ENCODE measurements around the gene LNPEP.
A peak's percentile ranks its signal among the peaks of the same experiment; 100 is the strongest.

Gene LNPEP

GRCh38 chr5:97004423-97005060 lies 68.7 kb downstream of the LNPEP start:
- no peak for DNase-seq (ENCODE audit: extremely low read depth, insufficient read length)
- Histone ChIP-seq H3K4me3 (replicated peaks; ENCODE audit: low read depth, low read length) (no peak overlapping the region), H3K36me3 (ENCODE audit: control insufficient read depth, insufficient read depth, low read length) (peaks cover 6% of the 10 kb centered on the region), H3K27me3 (replicated peaks; ENCODE audit: control insufficient read depth, insufficient read depth, low read length) (no peaks in the 10 kb centered on the region)
- TF ChIP-seq CTCF (IDR thresholded peaks at IDR 0.05; ENCODE audit: insufficient read depth, low read length, poor library complexity, severe bottlenecking), result no peak

- no peak for DNase-seq (ENCODE audit: extremely low read depth, insufficient read length)
- Histone ChIP-seq H3K27me3 (replicated peaks; ENCODE audit: control insufficient read depth, insufficient read depth, low read length) (no peaks in the 10 kb centered on the region), H3K4me3 (replicated peaks; ENCODE audit: low read depth, low read length) (no peak overlapping the region), H3K36me3 (ENCODE audit: control insufficient read depth, insufficient read depth, low read length) (peaks cover 3% of the 10 kb centered on the region)
- TF ChIP-seq CTCF (IDR thresholded peaks at IDR 0.05; ENCODE audit: insufficient read depth, low read length, poor library complexity, severe bottlenecking), result no peak
Observed at GRCh38 chr5:97006454-97007060, 70.7 kb downstream of the LNPEP start.

GRCh38 chr5:97009212-97009898 lies 73.5 kb downstream of the LNPEP start:
- TF ChIP-seq CTCF (IDR thresholded peaks at IDR 0.05; ENCODE audit: insufficient read depth, low read length, poor library complexity, severe bottlenecking), result no peak
- Histone ChIP-seq H3K4me3 (replicated peaks; ENCODE audit: low read depth, low read length) (no peak overlapping the region), H3K36me3 (ENCODE audit: control insufficient read depth, insufficient read depth, low read length) (peaks cover 3% of the 10 kb centered on the region; the same call in 1 of the 2 replicates)

GRCh38 chr5:97009921-97010320 lies 74.0 kb downstream of the LNPEP start:
- H3K27me3 ChIP-seq (replicated peaks; ENCODE audit: control insufficient read depth, insufficient read depth, low read length), result no peaks in the 10 kb centered on the region
- H3K4me3 ChIP-seq (replicated peaks; ENCODE audit: low read depth, low read length), result no peak overlapping the region
- no peak for DNase-seq (ENCODE audit: extremely low read depth, insufficient read length)
- H3K36me3 ChIP-seq (ENCODE audit: control insufficient read depth, insufficient read depth, low read length), result peaks cover 4% of the 10 kb centered on the region; the same call in 1 of the 2 replicates
- TF ChIP-seq CTCF (IDR thresholded peaks at IDR 0.05; ENCODE audit: insufficient read depth, low read length, poor library complexity, severe bottlenecking), result no peak

More at GRCh38 chr5:97009212-97009898, 73.5 kb downstream of the LNPEP start:
- peak; percentile 33 for DNase-seq (ENCODE audit: extremely low read depth, insufficient read length)
- H3K27me3 ChIP-seq (replicated peaks; ENCODE audit: control insufficient read depth, insufficient read depth, low read length), result no peaks in the 10 kb centered on the region

GRCh38 chr5:97010606-97011005 lies 74.7 kb downstream of the LNPEP start:
- no peaks in the 10 kb centered on the region for H3K27me3 ChIP-seq (replicated peaks; ENCODE audit: control insufficient read depth, insufficient read depth, low read length)
- no peak for DNase-seq (ENCODE audit: extremely low read depth, insufficient read length)
- no peak overlapping the region for H3K4me3 ChIP-seq (replicated peaks; ENCODE audit: low read depth, low read length)
- H3K36me3 ChIP-seq (ENCODE audit: control insufficient read depth, insufficient read depth, low read length), result peaks cover 4% of the 10 kb centered on the region; the same call in 1 of the 2 replicates
- TF ChIP-seq CTCF (IDR thresholded peaks at IDR 0.05; ENCODE audit: insufficient read depth, low read length, poor library complexity, severe bottlenecking), result no peak
